WTC11 (cell line): ENCODE results near the gene RSPH1. TPM values are rescaled to one million over a fixed set of nuclear protein-coding genes. Genes with fewer than 3 reads are reported as not detected.

Experiments
- ATAC-seq: fragments of 200-7000 bp; cut with Tn5 transposase; 2 replicates; pipeline ENCODE4 v1.10.0; 2021; ENCODE audit warnings: mild to moderate bottlenecking, moderate library complexity
- CTCF ChIA-PET: fragments of 300-600 bp; sonication (Branson Sonifier 250); formaldehyde crosslinking; loops from one replicate; lab custom pipeline; 2021; ENCODE audit warnings: antibody characterized with exemption; lab: Charles Lee
- POLR2A ChIA-PET: fragments of 350-600 bp; sonication (Branson Sonifier 250); formaldehyde crosslinking; loops from one replicate; lab custom pipeline; 2021; ENCODE audit warnings: antibody characterized with exemption; lab: Charles Lee
- DNase-seq: peaks from one replicate; pipeline ENCODE4 v3.0.0; 2021; ENCODE audit warnings: low spot score
- H3K27ac Mint-ChIP-seq: 2 replicates; pipeline ENCODE4 v1.8.0; 2021; ENCODE audit warnings: mixed read lengths
- H3K27me3 Mint-ChIP-seq: 2 replicates; pipeline ENCODE4 v1.8.0; 2021; ENCODE audit warnings: low read depth, mild to moderate bottlenecking, moderate library complexity, mixed read lengths
- H3K36me3 Mint-ChIP-seq: 2 replicates; pipeline ENCODE4 v1.8.0; 2021; ENCODE audit warnings: mixed read lengths
- H3K4me1 Mint-ChIP-seq: 2 replicates; pipeline ENCODE4 v1.8.0; 2022; ENCODE audit warnings: mixed read lengths
- H3K4me3 Mint-ChIP-seq: 2 replicates; pipeline ENCODE4 v1.8.0; 2021; ENCODE audit warnings: mild to moderate bottlenecking, moderate library complexity, mixed read lengths
- H3K9me3 Mint-ChIP-seq: 2 replicates; pipeline ENCODE4 v1.8.0; 2021; ENCODE audit warnings: mixed read lengths
- ELF4 ChIP-seq: sonication (generic); formaldehyde crosslinking; IDR thresholded peaks from 2 replicates; pipeline ENCODE4 v1.8.1; 2022; ENCODE audit warnings: low read depth, mild to moderate bottlenecking, moderate library complexity, missing genetic modification reagents
- FOXK1 ChIP-seq: sonication (generic); formaldehyde crosslinking; IDR thresholded peaks from 2 replicates; pipeline ENCODE4 v1.8.0; 2022; ENCODE audit warnings: mild to moderate bottlenecking, moderate library complexity, missing genetic modification reagents
- GABPB1 ChIP-seq: sonication (generic); formaldehyde crosslinking; IDR thresholded peaks from 2 replicates; pipeline ENCODE4 v1.8.1; 2023; ENCODE audit warnings: mild to moderate bottlenecking, missing genetic modification reagents
- HMGA2 ChIP-seq: fragments of 250-450 bp; sonication (Bioruptor Pico); IDR thresholded peaks from 2 replicates; pipeline ENCODE4 v1.4.0; 2021; ENCODE audit warnings: mild to moderate bottlenecking, moderate library complexity
- NFE2L1 ChIP-seq: sonication (generic); formaldehyde crosslinking; IDR thresholded peaks from 2 replicates; pipeline ENCODE4 v1.8.1; 2023; ENCODE audit warnings: missing genetic modification reagents
- OVOL2 ChIP-seq: fragments of 250-450 bp; sonication (Bioruptor Pico); IDR thresholded peaks from 2 replicates; pipeline ENCODE4 v1.9.0; 2021; ENCODE audit warnings: mild to moderate bottlenecking, borderline replicate concordance
- total RNA-seq: library from RNA; stranded (reverse); gene quantifications from 3 replicates; pipeline ENCODE4 v1.2.3, GENCODE V29; 2021
- TF ChIP-seq, protein P1 (sequence below): fragments of 250-450 bp; sonication (Bioruptor Pico); conservative IDR thresholded peaks from 2 replicates; pipeline ENCODE4 v1.9.0; 2021; ENCODE audit warnings: mild to moderate bottlenecking
- TF ChIP-seq, protein P2 (sequence below): sonication (generic); formaldehyde crosslinking; IDR thresholded peaks from 2 replicates; pipeline ENCODE4 v1.8.1; 2022; ENCODE audit warnings: mild to moderate bottlenecking, missing genetic modification reagents, moderate library complexity, borderline replicate concordance
- TF ChIP-seq, protein P3 (sequence below): sonication (generic); formaldehyde crosslinking; IDR thresholded peaks from 2 replicates; pipeline ENCODE4 v1.8.1; 2023; ENCODE audit warnings: mild to moderate bottlenecking, missing genetic modification reagents, moderate library complexity
- TF ChIP-seq, protein P4 (sequence below): sonication (generic); formaldehyde crosslinking; IDR thresholded peaks from 2 replicates; pipeline ENCODE4 v1.8.1; 2023; ENCODE audit warnings: mild to moderate bottlenecking, missing genetic modification reagents, borderline replicate concordance
- TF ChIP-seq, protein P5 (sequence below): sonication (generic); formaldehyde crosslinking; IDR thresholded peaks from 2 replicates; pipeline ENCODE4 v1.8.0; 2022; ENCODE audit warnings: mild to moderate bottlenecking, missing genetic modification reagents
- TF ChIP-seq, protein P6 (sequence below): fragments of 250-450 bp; sonication (Bioruptor Pico); IDR thresholded peaks from 2 replicates; pipeline ENCODE4 v2.1.2; 2022; ENCODE audit warnings: mild to moderate bottlenecking, moderate library complexity
- TF ChIP-seq, protein P7 (sequence below): fragments of 250-450 bp; sonication (Bioruptor Pico); IDR thresholded peaks from 2 replicates; pipeline ENCODE4 v1.8.0; 2021; ENCODE audit warnings: mild to moderate bottlenecking

Gene RSPH1
- total RNA-seq, 1 experiment from 2014 or later = 0.11 TPM

DNA sequence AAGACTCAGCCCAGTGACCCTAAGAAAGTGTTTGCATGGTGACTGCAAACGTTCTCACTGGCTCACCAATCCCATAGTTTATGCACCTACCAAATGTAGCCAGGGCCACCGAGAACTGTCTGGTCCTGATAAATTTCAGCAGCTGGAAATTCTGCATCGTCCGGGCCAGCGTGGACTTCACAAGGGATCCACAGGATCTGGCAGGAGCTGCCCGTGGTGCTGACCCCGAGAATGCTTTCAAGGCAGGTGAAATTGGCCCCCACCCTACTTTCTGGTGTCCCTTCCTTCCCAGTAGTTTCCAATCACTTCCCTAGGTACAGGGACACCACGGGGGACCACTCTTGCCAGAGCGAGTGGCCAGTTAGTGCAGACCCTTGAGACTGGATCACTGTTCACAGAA is 66.2 kb downstream of the RSPH1 start (continued):
- TF ChIP-seq, protein P1, sequence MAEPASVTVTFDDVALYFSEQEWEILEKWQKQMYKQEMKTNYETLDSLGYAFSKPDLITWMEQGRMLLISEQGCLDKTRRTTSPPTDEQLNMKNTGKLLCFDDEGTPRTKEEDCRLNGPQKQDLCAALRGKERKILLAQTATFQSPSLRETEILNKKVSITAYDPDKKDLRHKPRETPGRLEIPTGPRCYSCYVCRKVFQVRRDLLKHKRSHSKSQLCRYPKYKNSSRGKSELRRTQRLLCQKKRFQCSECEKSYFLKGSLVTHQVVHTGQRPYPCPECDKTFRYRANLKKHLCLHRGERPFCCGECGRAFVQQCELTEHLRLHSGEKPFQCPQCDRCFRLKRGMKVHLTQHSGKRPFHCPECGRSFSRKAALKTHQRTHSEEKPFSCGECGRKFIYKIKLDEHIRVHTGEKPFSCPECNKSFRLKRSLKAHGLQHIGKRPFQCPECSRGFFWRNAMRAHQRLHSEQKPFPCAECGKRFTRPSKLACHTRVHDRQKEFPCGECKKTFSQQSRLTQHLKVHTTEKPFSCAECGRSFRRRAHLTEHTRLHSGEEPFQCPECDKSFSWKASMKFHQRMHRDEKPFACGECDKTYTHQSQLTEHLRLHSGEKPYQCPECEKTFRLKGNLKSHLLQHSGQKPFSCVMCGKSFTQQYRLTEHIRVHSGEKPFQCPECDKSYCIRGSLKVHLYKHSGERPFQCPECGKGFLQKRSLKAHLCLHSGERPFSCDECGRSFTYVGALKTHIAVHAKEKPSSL (CRISPR knock-in tag) = no peak

DNA sequence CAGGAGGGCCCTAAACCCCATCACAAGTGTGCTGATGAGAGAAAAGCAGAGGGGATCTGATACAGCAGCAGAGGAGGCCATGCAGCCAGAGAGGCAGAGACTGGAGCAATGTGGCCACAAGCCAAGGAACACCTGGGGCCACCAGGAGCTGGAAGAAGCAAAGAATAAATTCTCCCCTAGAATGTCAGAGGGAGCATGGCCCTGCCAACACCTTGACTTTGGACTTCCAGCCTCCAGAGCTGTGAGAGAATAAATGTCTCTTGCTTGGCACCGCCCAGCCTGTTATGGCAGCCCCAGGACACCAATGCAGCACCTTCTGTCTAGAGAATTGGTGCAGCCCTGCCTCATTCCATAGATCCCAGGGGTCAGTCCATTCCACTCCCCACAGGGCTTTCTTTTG is 67.0 kb downstream of the RSPH1 start:
- no peak for DNase-seq
- no peak overlapping the region for H3K27ac Mint-ChIP-seq
- TF ChIP-seq, protein P2, sequence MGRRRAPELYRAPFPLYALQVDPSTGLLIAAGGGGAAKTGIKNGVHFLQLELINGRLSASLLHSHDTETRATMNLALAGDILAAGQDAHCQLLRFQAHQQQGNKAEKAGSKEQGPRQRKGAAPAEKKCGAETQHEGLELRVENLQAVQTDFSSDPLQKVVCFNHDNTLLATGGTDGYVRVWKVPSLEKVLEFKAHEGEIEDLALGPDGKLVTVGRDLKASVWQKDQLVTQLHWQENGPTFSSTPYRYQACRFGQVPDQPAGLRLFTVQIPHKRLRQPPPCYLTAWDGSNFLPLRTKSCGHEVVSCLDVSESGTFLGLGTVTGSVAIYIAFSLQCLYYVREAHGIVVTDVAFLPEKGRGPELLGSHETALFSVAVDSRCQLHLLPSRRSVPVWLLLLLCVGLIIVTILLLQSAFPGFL (CRISPR knock-in tag) = no peak
- H3K4me3 Mint-ChIP-seq = no peak overlapping the region
- peaks cover 11% of the 10 kb centered on the region; the same call in 1 of the 2 replicates for H3K27me3 Mint-ChIP-seq
- peaks cover 21% of the 10 kb centered on the region for H3K9me3 Mint-ChIP-seq
- no peak for ATAC-seq
- H3K4me1 Mint-ChIP-seq = no peaks in the 10 kb centered on the region
- peaks cover 3% of the 10 kb centered on the region; the same call in 1 of the 2 replicates for H3K36me3 Mint-ChIP-seq
- ChIA-PET POLR2A (no interaction called here), CTCF (interaction anchor here (1.0 kb wide), 1 partner anchor 119 kb away, joined by 4 read pairs; no protein-coding TSS in a partner anchor)

DNA sequence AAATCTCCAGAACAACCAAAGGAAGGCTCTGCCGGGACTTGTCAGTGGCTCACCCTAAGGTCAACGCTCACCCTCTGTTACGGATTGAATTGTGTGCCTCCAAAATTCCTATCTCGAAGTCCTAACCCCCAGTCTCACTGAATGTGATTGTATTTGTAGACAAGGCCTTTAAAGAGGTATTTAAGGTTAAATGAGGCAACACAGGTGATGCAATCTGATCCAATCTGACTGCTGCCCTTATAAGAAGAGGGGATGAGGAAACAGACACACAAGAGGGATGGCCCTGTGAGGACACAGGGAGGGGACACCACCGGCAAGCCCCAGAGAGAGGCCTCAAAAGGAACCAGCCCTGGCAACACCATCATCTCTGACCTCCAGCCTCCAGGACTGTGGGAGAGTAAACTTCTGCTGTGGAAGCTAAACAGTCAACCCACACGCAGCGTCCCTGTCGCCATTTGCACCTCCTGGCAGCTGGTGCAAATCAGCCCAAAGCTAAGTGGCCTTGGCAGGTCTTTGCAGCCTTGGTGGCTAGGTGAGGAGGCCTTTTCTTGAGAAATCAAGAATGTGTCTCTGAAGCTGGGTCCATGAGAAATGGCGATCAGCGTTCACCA is 68.1 kb downstream of the RSPH1 start:
- Mint-ChIP-seq H3K27me3 (peaks cover 6% of the 10 kb centered on the region; the same call in 1 of the 2 replicates), H3K4me1 (no peaks in the 10 kb centered on the region), H3K36me3 (peaks cover 3% of the 10 kb centered on the region; the same call in 1 of the 2 replicates), H3K9me3 (peaks cover 13% of the 10 kb centered on the region), H3K27ac (no peak overlapping the region), H3K4me3 (no peak overlapping the region)
- ATAC-seq = no peak
- TF ChIP-seq GABPB1 (CRISPR knock-in tag) = peak; percentile 85
- TF ChIP-seq OVOL2 = no peak
- ChIA-PET POLR2A (interaction anchor here (1.1 kb wide), 1 partner anchor 92 kb away, joined by 3 read pairs; no protein-coding TSS in a partner anchor), CTCF (interaction anchor here (1.0 kb wide), 1 partner anchor 118 kb away, joined by 4 read pairs; no protein-coding TSS in a partner anchor)
- DNase-seq = no peak

DNA sequence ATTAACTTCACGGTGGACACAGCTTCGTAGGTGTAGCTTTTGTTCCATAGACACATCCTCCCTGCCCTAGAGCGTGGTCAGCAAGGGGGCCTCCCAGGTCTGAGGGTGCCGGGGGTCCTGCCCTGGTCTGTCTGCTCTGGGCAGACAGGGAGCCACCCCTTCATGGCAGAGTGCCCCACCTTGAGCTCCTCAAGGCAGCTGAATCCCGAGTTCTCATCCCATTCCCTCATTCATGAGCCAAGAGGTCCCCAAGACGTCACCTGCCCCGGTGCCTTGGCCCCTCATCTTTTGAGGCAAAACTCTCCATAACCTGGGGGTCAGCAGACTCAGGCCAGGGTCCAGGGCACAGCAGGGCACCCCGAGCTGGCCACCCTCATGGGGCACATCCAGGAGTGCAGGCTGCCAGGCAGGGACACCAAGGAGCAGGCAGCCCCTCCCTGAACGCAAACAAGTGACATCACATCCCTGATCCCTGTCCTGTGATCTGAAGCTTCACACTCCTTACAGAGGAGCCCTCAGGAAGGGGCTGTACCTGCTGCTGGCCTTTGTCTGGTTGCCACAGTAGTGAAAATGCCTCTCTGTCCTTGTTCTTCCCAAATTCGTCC is 69.0 kb downstream of the RSPH1 start:
- DNase-seq (no peak), ATAC-seq (no peak)
- ChIA-PET CTCF (interaction anchor here (1.7 kb wide), 1 partner anchor 117 kb away, joined by 5 read pairs; no protein-coding TSS in a partner anchor), POLR2A (no interaction called here)
- H3K27ac Mint-ChIP-seq = no peak overlapping the region
- no peaks in the 10 kb centered on the region for H3K36me3 Mint-ChIP-seq
- no peaks in the 10 kb centered on the region; the same call in 1 of the 2 replicates for H3K27me3 Mint-ChIP-seq
- H3K4me3 Mint-ChIP-seq = no peak overlapping the region
- no peaks in the 10 kb centered on the region for H3K4me1 Mint-ChIP-seq
- H3K9me3 Mint-ChIP-seq = peaks cover 4% of the 10 kb centered on the region; the same call in 1 of the 2 replicates
- TF ChIP-seq FOXK1 (CRISPR knock-in tag) (no peak), NFE2L1 (CRISPR knock-in tag) (no peak), ELF4 (CRISPR knock-in tag) (no peak), OVOL2 (no peak), HMGA2 (CRISPR knock-in tag) (no peak)
- TF ChIP-seq, protein P3, sequence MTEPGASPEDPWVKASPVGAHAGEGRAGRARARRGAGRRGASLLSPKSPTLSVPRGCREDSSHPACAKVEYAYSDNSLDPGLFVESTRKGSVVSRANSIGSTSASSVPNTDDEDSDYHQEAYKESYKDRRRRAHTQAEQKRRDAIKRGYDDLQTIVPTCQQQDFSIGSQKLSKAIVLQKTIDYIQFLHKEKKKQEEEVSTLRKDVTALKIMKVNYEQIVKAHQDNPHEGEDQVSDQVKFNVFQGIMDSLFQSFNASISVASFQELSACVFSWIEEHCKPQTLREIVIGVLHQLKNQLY = no peak
- TF ChIP-seq, protein P4, sequence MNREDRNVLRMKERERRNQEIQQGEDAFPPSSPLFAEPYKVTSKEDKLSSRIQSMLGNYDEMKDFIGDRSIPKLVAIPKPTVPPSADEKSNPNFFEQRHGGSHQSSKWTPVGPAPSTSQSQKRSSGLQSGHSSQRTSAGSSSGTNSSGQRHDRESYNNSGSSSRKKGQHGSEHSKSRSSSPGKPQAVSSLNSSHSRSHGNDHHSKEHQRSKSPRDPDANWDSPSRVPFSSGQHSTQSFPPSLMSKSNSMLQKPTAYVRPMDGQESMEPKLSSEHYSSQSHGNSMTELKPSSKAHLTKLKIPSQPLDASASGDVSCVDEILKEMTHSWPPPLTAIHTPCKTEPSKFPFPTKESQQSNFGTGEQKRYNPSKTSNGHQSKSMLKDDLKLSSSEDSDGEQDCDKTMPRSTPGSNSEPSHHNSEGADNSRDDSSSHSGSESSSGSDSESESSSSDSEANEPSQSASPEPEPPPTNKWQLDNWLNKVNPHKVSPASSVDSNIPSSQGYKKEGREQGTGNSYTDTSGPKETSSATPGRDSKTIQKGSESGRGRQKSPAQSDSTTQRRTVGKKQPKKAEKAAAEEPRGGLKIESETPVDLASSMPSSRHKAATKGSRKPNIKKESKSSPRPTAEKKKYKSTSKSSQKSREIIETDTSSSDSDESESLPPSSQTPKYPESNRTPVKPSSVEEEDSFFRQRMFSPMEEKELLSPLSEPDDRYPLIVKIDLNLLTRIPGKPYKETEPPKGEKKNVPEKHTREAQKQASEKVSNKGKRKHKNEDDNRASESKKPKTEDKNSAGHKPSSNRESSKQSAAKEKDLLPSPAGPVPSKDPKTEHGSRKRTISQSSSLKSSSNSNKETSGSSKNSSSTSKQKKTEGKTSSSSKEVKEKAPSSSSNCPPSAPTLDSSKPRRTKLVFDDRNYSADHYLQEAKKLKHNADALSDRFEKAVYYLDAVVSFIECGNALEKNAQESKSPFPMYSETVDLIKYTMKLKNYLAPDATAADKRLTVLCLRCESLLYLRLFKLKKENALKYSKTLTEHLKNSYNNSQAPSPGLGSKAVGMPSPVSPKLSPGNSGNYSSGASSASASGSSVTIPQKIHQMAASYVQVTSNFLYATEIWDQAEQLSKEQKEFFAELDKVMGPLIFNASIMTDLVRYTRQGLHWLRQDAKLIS (CRISPR knock-in tag) = no peak
- TF ChIP-seq, protein P5, sequence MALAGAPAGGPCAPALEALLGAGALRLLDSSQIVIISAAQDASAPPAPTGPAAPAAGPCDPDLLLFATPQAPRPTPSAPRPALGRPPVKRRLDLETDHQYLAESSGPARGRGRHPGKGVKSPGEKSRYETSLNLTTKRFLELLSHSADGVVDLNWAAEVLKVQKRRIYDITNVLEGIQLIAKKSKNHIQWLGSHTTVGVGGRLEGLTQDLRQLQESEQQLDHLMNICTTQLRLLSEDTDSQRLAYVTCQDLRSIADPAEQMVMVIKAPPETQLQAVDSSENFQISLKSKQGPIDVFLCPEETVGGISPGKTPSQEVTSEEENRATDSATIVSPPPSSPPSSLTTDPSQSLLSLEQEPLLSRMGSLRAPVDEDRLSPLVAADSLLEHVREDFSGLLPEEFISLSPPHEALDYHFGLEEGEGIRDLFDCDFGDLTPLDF (CRISPR knock-in tag) = no peak
- TF ChIP-seq, protein P6, sequence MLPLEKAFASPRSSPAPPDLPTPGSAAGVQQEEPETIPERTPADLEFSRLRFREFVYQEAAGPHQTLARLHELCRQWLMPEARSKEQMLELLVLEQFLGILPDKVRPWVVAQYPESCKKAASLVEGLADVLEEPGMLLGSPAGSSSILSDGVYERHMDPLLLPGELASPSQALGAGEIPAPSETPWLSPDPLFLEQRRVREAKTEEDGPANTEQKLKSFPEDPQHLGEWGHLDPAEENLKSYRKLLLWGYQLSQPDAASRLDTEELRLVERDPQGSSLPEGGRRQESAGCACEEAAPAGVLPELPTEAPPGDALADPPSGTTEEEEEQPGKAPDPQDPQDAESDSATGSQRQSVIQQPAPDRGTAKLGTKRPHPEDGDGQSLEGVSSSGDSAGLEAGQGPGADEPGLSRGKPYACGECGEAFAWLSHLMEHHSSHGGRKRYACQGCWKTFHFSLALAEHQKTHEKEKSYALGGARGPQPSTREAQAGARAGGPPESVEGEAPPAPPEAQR (CRISPR knock-in tag) = no peak
- TF ChIP-seq, protein P7, sequence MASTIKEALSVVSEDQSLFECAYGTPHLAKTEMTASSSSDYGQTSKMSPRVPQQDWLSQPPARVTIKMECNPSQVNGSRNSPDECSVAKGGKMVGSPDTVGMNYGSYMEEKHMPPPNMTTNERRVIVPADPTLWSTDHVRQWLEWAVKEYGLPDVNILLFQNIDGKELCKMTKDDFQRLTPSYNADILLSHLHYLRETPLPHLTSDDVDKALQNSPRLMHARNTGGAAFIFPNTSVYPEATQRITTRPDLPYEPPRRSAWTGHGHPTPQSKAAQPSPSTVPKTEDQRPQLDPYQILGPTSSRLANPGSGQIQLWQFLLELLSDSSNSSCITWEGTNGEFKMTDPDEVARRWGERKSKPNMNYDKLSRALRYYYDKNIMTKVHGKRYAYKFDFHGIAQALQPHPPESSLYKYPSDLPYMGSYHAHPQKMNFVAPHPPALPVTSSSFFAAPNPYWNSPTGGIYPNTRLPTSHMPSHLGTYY = no peak
- TF ChIP-seq, protein P2 (CRISPR knock-in tag) = no peak
